ENCODE data around the gene GLCE. TPM values are rescaled to one million over a fixed set of nuclear protein-coding genes. Genes with fewer than 3 reads are reported as not detected.
"Not testable (repeated sequence)": the region's sequence is repeated elsewhere in the genome, so short reads cannot be mapped to it uniquely, and the experiment has no call there.

The GLCE gene
- total RNA-seq, 1 experiment from 2014 or later, result 30.7 TPM

- DNase-seq (ENCODE audit: low read depth), result no peak
Observed at GRCh38 chr15:69271217-69271616, 110.8 kb downstream of the GLCE start.

GRCh38 chr15:69272139-69272538 is 111.7 kb downstream of the GLCE start:
- no peak for DNase-seq (ENCODE audit: low read depth)

GRCh38 chr15:69272891-69273290 is 112.5 kb downstream of the GLCE start:
- DNase-seq (ENCODE audit: low read depth), result no peak

GRCh38 chr15:69275074-69275670 is 114.7 kb downstream of the GLCE start:
- DNase-seq (ENCODE audit: low read depth), result no peak

GRCh38 chr15:69275933-69276560 is 115.6 kb downstream of the GLCE start:
- no peak for DNase-seq (ENCODE audit: low read depth)

GRCh38 chr15:69277316-69277715 is 116.9 kb downstream of the GLCE start:
- DNase-seq (ENCODE audit: low read depth), result no peak

GRCh38 chr15:69279636-69280035 is 119.2 kb downstream of the GLCE start:
- no peak for DNase-seq (ENCODE audit: low read depth)

- DNase-seq (ENCODE audit: low read depth), result no peak
Observed at GRCh38 chr15:69280783-69281182, 120.3 kb downstream of the GLCE start.

GRCh38 chr15:69282104-69282743 is 121.8 kb downstream of the GLCE start:
- DNase-seq (ENCODE audit: low read depth), result no peak

- DNase-seq (ENCODE audit: low read depth), result no peak
Observed at GRCh38 chr15:69285834-69286233, 125.4 kb downstream of the GLCE start.

- DNase-seq (ENCODE audit: low read depth), result no peak
Observed at GRCh38 chr15:69288011-69288410, 127.6 kb downstream of the GLCE start.

GRCh38 chr15:69288531-69289341 is 128.3 kb downstream of the GLCE start:
- no peak for DNase-seq (ENCODE audit: low read depth)

- no peak for DNase-seq (ENCODE audit: low read depth)
Observed at GRCh38 chr15:69289342-69290146, 129.1 kb downstream of the GLCE start.

GRCh38 chr15:69290346-69291164 is 130.1 kb downstream of the GLCE start:
- DNase-seq (ENCODE audit: low read depth), result no peak

GRCh38 chr15:69291651-69292050 is 131.2 kb downstream of the GLCE start:
- DNase-seq (ENCODE audit: low read depth), result not testable (repeated sequence)

- no peak for DNase-seq (ENCODE audit: low read depth)
Observed at GRCh38 chr15:69292826-69293420, 132.5 kb downstream of the GLCE start.

GRCh38 chr15:69293741-69294615 is 133.5 kb downstream of the GLCE start:
- DNase-seq (ENCODE audit: low read depth), result no peak

GRCh38 chr15:69296606-69297005 is 136.2 kb downstream of the GLCE start:
- no peak for DNase-seq (ENCODE audit: low read depth)

Measured in LHCN-M2 (cell line).